Caco-2 (cell line): ENCODE data around the gene ADGRD1. TPM values are rescaled to one million over a fixed set of nuclear protein-coding genes. Genes with fewer than 3 reads are reported as not detected.

Experiments
- BruUV-seq: library from RNA; stranded (reverse); fragments of 400-500 nt; replicated peaks from 2 replicates; lab custom pipeline; 2021; lab: Mats Ljungman, UMichigan
- CTCF ChIA-PET: fragments of 300-600 bp; sonication (Branson Sonifier 250); formaldehyde crosslinking; loops from one replicate; lab custom pipeline; 2022; ENCODE audit warnings: antibody characterized with exemption; lab: Charles Lee
- POLR2A ChIA-PET: fragments of 300-600 bp; sonication (Branson Sonifier 250); formaldehyde crosslinking; loops from one replicate; lab custom pipeline; 2022; ENCODE audit warnings: antibody characterized with exemption; lab: Charles Lee
- DNase-seq, 2 experiments: peaks; one replicate each; pipeline versions ENCODE4 v3.0.0 to v3.0.0-alpha.2; 2020 to 2022
- H3K27me3 ChIP-seq: replicated peaks from 2 replicates; pipeline ENCODE4 v1.6.0; 2011; ENCODE audit warnings: low read length; ENCODE audit not compliant: control insufficient read depth, insufficient read depth
- H3K36me3 ChIP-seq: 2 replicates; pipeline ENCODE4 v1.5.1; 2011; ENCODE audit warnings: low read length; ENCODE audit not compliant: control insufficient read depth, insufficient read depth
- H3K4me1 ChIP-seq: fragments of 250-450 bp; sonication (Bioruptor Pico); 2 replicates; pipeline ENCODE4 v1.5.1; 2020; ENCODE audit warnings: mild to moderate bottlenecking
- H3K4me3 ChIP-seq: 2 replicates; pipeline ENCODE4 v1.5.1; 2011; ENCODE audit warnings: low read depth, mild to moderate bottlenecking, control low read depth, low read length
- H3K9me3 ChIP-seq: fragments of 250-450 bp; sonication (Bioruptor Pico); 2 replicates; pipeline ENCODE4 v1.5.1; 2020; ENCODE audit warnings: mild to moderate bottlenecking, moderate library complexity
- H3K27ac Mint-ChIP-seq: one replicate; pipeline ENCODE4 v1.8.0; 2022; ENCODE audit warnings: mixed read lengths; ENCODE audit not compliant: unreplicated experiment
- H3K27me3 Mint-ChIP-seq: one replicate; pipeline ENCODE4 v1.8.0; 2022; ENCODE audit warnings: mixed read lengths; ENCODE audit not compliant: insufficient read depth, unreplicated experiment
- H3K36me3 Mint-ChIP-seq: one replicate; pipeline ENCODE4 v1.8.0; 2022; ENCODE audit warnings: mild to moderate bottlenecking, mixed read lengths; ENCODE audit not compliant: insufficient read depth, unreplicated experiment
- H3K4me1 Mint-ChIP-seq: one replicate; pipeline ENCODE4 v1.8.0; 2022; ENCODE audit warnings: low read depth, mixed read lengths; ENCODE audit not compliant: unreplicated experiment
- H3K4me3 Mint-ChIP-seq: one replicate; pipeline ENCODE4 v1.8.0; 2022; ENCODE audit warnings: mild to moderate bottlenecking, moderate library complexity, mixed read lengths; ENCODE audit not compliant: unreplicated experiment
- H3K9me3 Mint-ChIP-seq: one replicate; pipeline ENCODE4 v1.8.0; 2022; ENCODE audit warnings: mixed read lengths; ENCODE audit not compliant: unreplicated experiment
- CTCF ChIP-seq, 2 experiments: fragments of 200-600 bp in 1 of 2; IDR thresholded peaks; 1 replicate in 1 of 2; 2 replicates in 1 of 2; pipeline versions ENCODE4 v1.5.1 to v1.8.0; 2011 to 2022; ENCODE audit warnings: antibody characterized with exemption in 1 of 2, control low read depth in 1 of 2, inconsistent platforms in 1 of 2, low read depth in 1 of 2, low read length in 1 of 2, mild to moderate bottlenecking in 1 of 2, moderate library complexity in 1 of 2; ENCODE audit not compliant: insufficient read depth in 1 of 2, severe bottlenecking in 1 of 2, unreplicated experiment in 1 of 2
- intact Hi-C: fragments of 100-400 bp; cut with micrococcal nuclease; formaldehyde crosslinking; loops from one replicate; pipeline ENCODE4 v1.10.0; 2022; ENCODE audit not compliant: unreplicated experiment
- total RNA-seq: library from RNA; stranded (reverse); gene quantifications from 2 replicates; pipeline ENCODE4 v1.2.3, GENCODE V29; 2022

ADGRD1 gene
- total RNA-seq, 1 experiment from 2014 or later: 3.6 TPM

GRCh38 chr12:131053567-131053966 is 99.9 kb downstream of the ADGRD1 start:
- ChIA-PET POLR2A (no interaction called here), CTCF (no interaction called here)
- no peak for DNase-seq
- H3K9me3 ChIP-seq: no peaks in the 10 kb centered on the region
- no TSS peak for BruUV-seq
- no peaks in the 10 kb centered on the region for H3K27me3 ChIP-seq
- Mint-ChIP-seq H3K36me3 (no peaks in the 10 kb centered on the region), H3K9me3 (no peaks in the 10 kb centered on the region), H3K27me3 (peaks cover 14% of the 10 kb centered on the region), H3K27ac (no peak overlapping the region), H3K4me3 (no peak overlapping the region), H3K4me1 (no peaks in the 10 kb centered on the region)
- no peaks in the 10 kb centered on the region for H3K4me1 ChIP-seq
- intact Hi-C loops: no loop called here
- no peak for TF ChIP-seq CTCF (IDR thresholded peaks at IDR 0.05; ENCODE audit: insufficient read depth in 1 of 2, low read depth in 1 of 2, low read length in 1 of 2, severe bottlenecking in 1 of 2, unreplicated experiment in 1 of 2)
- no peaks in the 10 kb centered on the region for H3K36me3 ChIP-seq
- no peak overlapping the region for H3K4me3 ChIP-seq

- POLR2A ChIA-PET: no interaction called here
- no TSS peak for BruUV-seq
- no peaks in the 10 kb centered on the region for H3K4me1 Mint-ChIP-seq
- Histone ChIP-seq H3K4me1 (no peaks in the 10 kb centered on the region), H3K36me3 (no peaks in the 10 kb centered on the region), H3K4me3 (no peak overlapping the region), H3K9me3 (no peaks in the 10 kb centered on the region), H3K27me3 (no peaks in the 10 kb centered on the region)
- peaks cover 20% of the 10 kb centered on the region for H3K27me3 Mint-ChIP-seq
- no peak for TF ChIP-seq CTCF (IDR thresholded peaks at IDR 0.05; ENCODE audit: insufficient read depth in 1 of 2, low read depth in 1 of 2, low read length in 1 of 2, severe bottlenecking in 1 of 2, unreplicated experiment in 1 of 2)
- intact Hi-C loops: no loop called here
- peak in 1 of 2 experiments; percentile 11 for DNase-seq
- CTCF ChIA-PET: no interaction called here
- H3K36me3 Mint-ChIP-seq: no peaks in the 10 kb centered on the region
- no peaks in the 10 kb centered on the region for H3K9me3 Mint-ChIP-seq
- H3K27ac Mint-ChIP-seq: no peak overlapping the region
- H3K4me3 Mint-ChIP-seq: no peak overlapping the region
These were observed 100.8 kb downstream of the ADGRD1 start for GRCh38 chr12:131054345-131055092.

GRCh38 chr12:131055093-131055465 is 101.4 kb downstream of the ADGRD1 start:
- no peaks in the 10 kb centered on the region for H3K9me3 Mint-ChIP-seq
- no peak overlapping the region for H3K27ac Mint-ChIP-seq
- no peaks in the 10 kb centered on the region for H3K4me1 Mint-ChIP-seq
- Histone ChIP-seq H3K27me3 (no peaks in the 10 kb centered on the region), H3K4me1 (no peaks in the 10 kb centered on the region), H3K4me3 (no peak overlapping the region), H3K9me3 (no peaks in the 10 kb centered on the region), H3K36me3 (no peaks in the 10 kb centered on the region)
- BruUV-seq: no TSS peak
- intact Hi-C loops: no loop called here
- DNase-seq: no peak
- POLR2A ChIA-PET: no interaction called here
- no peak overlapping the region for H3K4me3 Mint-ChIP-seq
- CTCF ChIA-PET: no interaction called here
- H3K27me3 Mint-ChIP-seq: peaks cover 20% of the 10 kb centered on the region
- H3K36me3 Mint-ChIP-seq: no peaks in the 10 kb centered on the region
- TF ChIP-seq CTCF (IDR thresholded peaks at IDR 0.05; ENCODE audit: insufficient read depth in 1 of 2, low read depth in 1 of 2, low read length in 1 of 2, severe bottlenecking in 1 of 2, unreplicated experiment in 1 of 2): no peak
